NCI-H226 (cell line): ENCODE measurements around the gene ADAMTS18.
"Not testable (repeated sequence)": the region's sequence is repeated elsewhere in the genome, so short reads cannot be mapped to it uniquely, and the experiment has no call there.

ENCODE experiments used
- DNase-seq: peaks from one replicate; pipeline ENCODE4 v3.0.0-alpha.2; 2015

Gene ADAMTS18

DNA sequence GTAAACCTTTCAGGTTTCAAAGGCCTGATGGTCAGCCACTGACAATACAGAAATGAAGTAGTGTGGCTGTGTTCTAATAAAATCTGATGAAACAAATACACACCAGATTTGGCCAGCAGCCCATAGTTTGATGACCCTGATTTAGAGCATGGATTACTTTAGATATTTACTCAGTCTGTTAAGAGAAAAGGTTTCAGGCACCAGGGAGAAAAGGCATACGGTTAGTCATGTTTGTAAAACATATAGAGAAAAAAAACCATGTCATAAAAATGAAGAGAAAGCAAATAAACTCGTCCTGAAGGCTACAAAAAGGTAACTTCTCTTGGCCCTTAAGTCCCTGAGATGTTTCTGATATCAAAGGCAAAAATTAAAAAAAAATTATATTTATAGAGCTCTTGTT lies 112.1 kb downstream of the ADAMTS18 start:
- DNase-seq: no peak

DNA sequence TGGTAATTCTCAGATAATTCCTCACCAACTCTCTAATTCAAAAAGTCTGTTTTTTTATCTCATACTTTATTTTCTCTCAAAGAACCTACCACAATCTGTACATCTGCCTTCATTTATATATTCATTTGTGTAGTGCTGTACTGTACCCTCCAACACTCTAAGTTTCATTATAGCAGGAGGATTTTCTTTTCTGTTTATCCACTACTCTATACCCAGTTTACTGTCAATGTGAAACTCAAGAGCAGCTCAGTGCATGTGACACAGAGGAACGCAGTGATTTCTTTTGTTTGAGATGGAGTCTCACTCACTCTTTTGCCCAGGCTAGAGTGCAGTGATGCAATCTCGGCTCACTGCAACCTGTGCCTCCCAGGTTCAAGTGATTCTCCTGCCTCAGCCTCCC lies 117.8 kb downstream of the ADAMTS18 start:
- no peak for DNase-seq

DNA sequence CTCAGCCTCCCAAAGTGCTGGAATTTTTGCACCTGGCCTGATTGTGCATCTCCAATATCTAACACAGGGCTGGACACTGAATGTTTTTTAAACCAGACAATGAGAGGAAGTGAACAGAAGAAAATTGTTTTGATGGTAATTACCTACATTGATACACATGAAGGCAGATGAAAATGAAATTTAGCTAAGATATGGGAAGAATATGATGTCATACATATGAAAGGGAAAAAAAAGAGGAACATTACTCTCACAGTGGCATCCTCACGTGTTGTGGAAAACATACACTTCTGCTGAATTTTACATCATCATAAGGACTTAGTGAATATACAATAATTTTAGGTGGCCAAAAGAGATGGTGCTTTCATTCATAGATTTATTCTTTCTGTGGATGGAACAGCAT lies 124.0 kb downstream of the ADAMTS18 start:
- no peak for DNase-seq

DNA sequence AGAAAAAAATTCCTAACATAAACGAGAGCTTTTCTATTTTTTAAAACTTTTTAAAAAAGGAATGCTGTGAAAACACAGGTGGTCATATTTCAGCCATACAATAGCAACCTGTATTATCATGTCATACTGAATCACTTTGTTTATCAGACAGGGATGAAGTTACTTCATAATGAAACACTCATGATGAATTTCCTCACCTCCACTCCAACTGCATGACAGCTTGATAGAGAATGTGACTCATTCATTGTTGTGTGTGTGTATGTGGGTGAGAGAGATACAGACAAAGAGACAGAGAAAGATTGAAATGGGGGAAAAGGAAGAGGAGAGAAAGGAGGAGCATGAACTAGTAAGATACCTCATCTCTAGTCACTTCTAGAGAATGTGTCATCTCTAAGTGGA lies 126.7 kb downstream of the ADAMTS18 start:
- DNase-seq: peak; percentile 95

DNA sequence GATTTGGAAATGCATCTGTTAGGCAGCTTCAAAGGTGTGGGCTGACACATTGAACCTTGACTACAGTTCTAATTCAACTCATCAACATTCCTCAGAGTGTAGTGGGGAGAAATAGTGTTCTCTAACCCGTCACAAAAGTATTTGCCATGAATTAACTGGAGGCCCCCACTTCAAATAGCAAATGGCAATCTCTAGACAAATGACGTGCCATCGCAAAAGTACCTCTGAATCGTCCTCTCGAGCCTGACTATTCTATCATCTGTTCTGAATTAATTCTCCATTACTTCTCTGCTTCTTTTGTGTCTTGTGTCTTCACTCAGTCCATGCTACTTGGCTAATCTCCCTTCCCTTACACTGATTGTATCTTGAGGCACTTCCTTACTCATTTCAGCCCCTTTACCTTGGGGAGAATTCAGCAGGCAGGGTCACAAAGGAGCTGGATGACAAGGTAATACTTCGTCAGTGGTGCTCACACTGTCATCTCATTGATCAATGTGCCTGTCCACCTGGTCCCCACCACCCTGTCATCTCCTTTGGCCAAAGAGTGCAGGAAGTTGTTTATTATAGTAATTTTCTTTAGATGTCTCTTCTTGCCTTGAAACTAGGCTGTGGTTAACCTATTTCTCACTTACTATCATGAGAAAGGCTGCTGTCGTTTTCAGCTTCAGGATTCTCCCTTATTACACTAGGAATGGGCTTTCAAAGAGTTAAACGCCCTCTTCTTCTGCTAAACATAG lies 127.2 kb downstream of the ADAMTS18 start:
- no peak for DNase-seq

DNA sequence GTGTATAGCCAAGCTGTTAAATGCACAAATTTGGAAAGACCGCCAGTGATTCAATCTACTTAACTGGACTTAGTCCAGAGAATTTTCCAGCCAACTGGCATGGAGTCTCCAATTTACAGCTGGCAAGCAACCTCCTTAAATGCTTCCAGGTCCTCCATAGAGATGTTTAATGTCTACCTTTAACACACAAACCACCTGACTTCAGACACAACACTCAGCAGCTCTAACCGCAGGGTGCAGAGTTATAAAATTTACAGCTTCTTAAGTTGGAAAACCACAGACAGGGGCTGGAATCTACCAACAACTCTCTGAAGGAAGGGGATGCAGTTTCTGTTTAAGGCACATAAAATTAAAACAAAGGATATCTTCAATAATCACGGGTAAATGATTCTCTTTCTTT lies 128.8 kb downstream of the ADAMTS18 start:
- DNase-seq: no peak

DNA sequence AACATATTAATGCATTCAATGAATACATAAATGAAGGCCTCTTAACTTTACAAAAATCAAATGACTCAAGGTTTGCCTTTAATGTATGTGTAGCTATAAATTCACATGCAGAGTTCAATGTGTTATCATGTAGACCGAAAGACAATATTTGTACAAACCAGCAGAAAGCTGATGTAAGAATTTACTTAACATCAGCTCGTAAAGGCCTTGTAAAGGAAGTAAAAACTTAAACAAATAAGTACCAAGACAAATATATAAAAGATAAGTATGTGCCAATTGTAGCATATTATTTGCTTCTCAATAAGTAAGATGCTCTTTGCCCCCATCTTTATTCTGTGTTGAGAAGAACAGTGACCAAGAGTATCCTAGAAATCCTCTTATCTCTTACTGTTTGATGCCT lies 130.0 kb downstream of the ADAMTS18 start:
- DNase-seq: no peak

DNA sequence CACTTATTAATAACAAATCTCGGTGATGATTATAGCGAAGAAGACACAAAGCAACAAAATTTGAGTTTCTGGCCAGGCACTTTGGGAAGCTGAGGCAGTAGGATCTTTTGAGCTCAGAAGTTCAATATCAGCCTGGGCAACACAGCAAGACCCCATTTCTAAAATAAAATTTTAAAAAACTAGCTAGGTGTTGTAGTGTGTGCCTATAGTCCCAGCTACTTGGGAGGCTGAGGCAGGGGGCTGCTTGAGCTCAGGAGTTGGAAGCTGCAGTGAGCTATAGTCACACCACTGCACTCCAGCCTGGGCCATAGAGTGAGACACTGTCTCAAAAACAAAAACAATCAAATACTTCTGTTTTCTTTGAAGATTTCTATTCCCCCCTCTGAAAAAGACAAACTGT lies 130.7 kb downstream of the ADAMTS18 start:
- no peak for DNase-seq

DNA sequence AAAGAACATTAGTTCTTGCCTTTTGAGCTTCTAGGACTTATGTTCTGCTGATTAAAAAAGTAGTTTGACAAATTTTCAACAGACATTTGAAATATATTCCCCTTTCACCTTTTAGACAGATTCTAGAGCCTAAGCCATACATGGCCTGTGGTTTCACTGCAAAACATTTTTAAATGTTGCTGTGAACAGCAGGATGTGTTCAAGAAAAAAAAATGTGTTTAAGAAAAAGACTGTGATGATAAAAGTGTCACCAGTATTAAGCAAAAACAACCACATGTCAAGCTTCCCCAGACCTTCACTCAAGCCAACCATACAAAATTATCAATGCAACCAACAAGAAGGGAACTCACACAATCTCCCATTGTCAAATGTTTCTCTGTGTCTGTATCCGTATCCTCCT lies 132.2 kb downstream of the ADAMTS18 start:
- DNase-seq: no peak

DNA sequence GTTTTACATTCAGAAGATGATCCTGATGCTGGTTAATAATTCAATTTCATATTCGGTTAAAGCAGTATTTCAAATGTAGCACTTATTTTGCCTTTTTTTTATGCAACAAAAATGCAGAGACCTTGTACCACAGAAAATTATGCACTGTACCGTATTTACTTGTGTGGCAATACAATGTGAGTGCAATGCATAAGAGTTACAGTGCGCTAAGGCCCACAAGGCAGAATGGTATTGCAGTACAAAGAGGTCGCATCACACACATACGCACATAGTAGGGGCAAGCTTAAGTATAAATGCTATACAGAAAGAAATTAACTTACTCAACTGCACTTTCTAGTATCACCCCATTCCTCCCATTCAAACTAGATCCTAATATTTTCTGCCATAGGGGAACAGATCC lies 132.6 kb downstream of the ADAMTS18 start:
- no peak for DNase-seq

DNA sequence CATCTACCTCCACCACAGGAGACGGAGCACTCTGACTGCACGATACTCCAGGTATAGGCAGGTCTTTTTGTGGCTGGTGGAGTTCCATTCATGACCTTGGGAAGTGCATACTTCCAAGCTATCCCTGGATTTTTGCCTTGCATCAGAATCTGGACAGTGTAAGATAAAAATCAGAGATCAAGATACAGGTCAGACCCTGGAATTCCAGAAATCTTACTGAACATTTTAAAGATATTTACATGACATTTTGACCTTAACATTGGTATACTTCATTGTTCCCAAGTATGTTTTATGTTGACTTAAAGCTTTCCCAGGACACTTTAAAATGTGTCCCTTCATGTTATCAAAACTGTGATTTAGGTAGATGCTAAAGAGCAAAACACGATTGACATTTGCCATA lies 134.6 kb downstream of the ADAMTS18 start:
- no peak for DNase-seq

DNA sequence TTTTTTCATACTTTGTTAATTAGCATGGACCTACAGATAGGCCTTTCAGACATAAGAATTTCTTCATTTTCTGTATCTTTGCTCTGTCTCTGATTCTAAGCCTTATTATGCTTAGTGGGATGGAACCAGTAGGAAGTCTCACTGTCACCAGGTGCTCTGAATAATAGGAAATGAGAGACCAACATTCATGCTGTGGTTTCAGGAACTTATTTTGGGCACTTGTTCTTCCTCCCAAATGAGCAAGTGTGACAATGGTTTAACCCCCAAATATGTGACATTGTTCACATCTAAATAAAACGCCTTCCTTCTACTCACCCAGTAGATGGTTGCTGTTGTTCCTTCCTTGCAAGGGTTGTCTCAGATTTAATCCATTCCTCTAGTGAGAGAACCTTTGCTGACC lies 135.4 kb downstream of the ADAMTS18 start:
- DNase-seq: no peak

DNA sequence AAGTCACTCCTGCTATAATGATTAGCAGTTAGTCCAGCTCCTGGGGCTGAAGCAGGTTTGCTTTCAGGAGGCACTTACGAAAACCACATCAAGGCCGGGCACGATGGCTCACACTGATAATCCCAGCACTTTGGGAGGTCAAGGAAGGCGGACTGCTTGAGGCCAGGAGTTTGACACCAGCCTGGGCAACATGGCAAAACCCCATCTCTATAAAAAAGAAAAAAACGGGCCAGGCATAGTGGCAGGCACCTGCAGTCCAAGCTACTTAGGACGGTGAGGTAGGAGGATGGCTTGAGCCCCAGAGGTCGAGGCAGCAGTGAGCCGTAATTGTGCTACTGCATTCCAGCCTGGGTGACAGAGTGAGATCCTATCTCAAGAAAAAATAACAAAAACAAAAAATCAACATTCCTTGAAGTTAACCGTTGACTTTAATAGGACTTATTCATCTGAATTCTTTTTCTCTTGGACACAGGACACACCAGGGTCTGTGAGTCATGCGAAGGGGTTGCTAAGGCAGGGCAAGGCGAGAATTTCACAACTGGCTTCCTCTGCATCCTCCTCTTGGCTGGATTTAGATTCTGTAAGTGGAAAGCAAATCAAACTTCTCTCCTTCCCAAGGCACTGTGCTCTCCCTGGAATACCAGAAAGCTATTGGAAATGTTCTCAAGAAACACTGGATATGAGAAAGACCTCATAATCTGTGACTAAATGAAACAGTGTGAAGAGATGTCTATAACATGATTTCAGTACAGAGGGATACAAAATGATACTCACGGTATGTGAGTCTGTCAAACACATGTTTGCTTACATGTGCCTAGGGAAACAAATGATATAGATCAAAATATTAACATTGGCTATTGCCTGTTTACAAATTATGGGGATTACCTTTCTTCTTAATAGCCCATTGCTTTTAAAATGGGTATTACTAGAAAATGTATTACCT lies 136.1 kb downstream of the ADAMTS18 start:
- peak; percentile 96 for DNase-seq

DNA sequence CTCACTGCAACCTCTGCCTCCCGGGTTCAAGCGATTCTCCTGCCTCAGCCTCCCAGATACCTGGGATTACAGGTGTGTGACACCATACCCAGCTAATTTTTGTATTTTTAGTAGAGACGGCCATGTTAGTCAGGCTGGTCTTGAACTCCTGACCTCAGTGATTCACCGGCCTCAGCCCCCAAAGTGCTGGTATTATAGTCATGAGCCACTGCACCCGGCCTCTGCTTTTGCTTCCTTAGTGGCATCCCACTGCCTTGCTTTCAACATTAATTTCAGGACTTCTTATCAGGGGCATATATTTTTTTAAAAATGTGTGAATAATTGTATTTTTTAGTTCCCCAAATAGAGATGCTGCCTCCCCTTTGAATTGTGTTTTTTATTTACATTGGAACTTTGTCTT lies 136.8 kb downstream of the ADAMTS18 start:
- peak; percentile 54 for DNase-seq

DNA sequence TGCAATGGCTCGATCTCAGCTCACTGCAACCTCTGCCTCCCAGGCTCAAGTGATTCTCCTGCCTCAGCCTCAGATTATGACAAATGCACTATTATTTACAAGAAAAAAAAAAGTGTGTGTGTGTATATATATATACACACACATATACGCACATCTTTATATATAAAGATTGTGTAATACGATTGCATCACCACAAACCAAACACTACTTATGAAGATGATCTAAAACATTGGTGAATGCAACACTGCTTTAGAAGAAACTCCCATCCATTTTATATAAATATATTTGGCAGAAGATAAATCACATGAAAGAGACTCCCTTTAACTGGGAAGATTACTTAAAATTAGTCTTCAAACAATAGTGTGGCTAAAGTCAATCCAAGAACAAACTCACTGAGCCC lies 138.9 kb downstream of the ADAMTS18 start:
- no peak for DNase-seq

DNA sequence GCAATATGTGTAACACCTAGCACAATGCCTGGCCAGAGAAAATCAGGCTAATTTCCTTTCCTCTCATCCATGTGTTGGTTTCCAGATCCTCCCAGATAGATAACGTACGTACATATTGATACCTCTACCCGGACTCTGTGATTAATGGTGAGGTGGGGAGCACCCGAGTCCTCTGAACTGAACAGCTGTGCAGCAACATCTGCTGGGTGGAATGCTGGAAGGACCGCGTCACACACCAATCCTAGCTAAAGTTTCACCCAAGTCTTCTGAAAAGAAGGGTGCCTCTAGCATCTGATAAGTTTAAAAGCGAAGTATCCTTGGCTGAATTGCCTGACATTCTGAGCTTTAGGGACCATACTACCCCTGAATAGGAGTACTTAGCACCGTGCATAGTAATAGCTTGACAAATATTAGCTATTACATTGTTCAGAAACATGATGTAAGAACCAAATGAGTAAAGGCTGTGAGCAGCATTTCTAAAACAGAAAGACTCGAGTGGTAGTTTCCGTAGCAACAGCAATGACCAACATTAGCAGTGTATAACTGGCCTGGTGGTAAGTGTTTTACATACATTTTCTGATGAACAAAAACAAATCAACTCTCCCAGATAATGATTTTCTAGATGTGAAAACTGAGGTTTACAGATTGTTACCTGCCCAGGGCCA lies 144.3 kb downstream of the ADAMTS18 start:
- peak; percentile 12 for DNase-seq

DNA sequence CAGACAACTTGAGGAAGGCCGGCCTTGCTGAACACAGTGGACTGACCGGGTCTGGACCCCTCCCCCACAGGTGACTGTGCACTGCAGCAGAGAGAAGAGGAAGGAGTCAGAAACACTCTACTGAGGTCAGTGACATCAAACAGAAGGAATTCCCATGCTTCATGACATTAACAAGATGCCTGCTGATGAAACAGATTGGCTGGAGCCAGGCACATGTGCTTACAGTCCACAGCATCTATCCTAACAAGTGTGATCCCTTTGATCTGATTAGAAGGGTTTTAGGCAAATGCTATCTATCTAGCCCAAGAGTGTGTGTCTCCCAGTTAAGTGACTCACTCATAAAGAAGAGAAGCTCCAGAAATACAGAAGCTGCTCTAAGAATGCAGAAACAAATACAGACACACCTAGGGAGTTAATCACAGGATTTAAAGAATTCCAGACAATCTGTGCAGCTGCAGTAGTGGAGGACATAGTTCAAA lies 145.5 kb downstream of the ADAMTS18 start:
- peak; percentile 62 for DNase-seq

DNA sequence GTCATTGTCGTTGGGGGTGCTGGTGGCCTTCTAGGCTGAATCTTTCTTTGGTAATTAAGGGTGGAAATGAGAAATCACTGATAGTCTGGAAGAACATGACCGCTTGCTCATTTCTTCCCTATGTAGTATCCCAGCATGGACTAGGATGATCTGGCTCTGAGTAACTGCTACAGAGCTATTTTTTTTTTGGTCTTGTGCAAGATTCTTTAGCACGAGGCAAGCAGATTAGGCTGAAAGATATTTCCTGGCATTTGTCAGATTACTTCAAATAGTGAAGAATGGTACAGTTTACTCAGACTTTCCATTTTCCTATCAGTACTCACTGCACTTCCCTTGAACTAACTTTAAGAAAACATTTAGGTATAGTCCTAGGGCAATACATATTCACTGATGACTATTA lies 146.6 kb downstream of the ADAMTS18 start:
- DNase-seq: peak; percentile 91

DNA sequence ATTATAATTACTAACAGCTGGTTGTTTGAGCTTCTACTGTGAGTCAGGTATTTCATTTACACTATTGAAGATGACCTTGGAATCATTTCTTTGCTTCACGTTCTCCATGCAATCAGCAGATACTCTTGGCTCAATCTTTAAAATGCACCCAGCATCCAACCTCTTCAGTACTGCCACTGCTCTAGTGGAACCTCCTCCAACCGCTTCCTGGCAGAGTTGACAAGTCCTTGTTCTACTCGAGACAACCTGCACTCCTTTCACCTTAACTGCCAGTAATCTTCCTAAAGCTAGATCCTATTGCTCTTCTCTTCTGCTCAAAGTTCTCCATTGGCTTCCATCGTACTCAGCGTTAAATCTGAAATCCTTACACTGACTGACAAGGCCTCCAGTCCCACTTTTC lies 149.2 kb downstream of the ADAMTS18 start:
- DNase-seq: no peak

DNA sequence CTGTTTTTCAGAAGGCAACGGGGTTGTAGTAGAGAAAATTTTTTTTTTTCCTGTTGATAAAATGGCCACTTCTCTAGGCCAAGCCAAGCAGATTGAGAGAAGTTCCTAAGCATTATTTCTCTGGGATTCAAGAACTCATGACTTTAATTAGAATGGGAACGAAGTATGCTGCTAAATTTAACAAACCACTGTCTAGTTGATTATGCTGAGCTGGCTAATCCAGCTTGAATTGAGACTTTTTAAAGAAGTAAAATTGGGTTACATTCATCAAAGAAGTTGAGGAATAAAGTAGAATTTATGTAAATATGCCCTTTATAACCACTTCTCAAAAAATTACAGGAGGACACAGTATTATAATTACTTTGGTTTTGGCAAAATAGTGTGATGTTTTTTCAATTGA lies 152.5 kb downstream of the ADAMTS18 start:
- DNase-seq: no peak

DNA sequence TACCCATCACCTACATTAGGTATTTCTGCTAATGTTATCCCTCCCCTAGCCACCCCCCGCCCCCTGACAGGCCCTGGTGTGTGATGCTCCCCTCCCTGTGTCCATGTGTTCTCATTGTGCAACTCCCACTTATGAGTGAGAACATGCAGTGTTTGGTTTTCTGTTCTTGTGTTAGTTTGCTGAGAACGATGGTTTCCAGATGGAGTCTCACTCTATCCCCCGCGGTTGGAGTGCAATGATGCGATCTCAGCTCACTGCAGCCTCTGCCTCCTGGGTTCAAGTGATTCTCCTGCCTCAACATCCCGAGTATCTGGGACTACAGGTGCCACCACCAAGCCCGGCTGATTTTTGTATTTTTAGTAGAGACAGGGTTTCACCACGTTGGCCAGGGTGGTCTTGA lies 155.5 kb downstream of the ADAMTS18 start:
- DNase-seq: not testable (repeated sequence)

DNA sequence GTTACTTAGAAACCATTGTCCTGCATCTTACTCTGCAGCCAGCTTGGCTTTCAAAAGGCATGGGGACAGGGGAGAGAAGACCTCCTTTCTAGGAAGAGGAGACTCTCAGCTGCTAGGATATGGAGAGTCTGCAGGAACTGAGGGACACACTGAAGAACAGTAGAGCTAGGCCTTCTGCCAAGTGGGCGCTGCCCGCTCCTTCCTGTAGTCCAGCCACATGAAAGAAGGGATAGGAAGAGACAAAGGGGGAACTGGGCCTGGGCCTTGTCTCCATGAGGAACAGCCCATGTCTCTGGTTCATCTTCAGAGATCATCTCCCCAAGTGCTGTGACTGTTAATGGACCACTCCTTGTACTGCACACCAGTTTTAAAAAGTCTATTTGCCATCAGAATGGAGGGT lies 157.3 kb downstream of the ADAMTS18 start:
- no peak for DNase-seq

DNA sequence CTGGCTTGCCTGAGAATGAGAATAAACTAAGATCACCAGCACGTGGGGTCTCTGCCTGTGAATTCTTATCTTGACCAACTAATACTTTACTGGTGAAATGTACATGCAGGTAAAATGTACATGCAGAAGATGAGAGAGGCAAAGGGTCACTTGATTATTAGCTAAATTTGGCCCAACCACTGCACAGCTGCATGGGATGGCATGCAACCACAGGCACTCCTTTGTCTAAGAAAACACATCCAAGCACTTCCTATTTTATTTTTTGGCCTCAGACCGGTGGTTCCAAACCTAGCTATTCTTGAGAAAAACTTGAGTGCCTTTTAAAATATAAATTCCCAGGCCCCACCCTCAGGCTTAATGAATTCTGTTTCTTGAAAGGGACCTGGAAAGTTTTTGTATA lies 157.7 kb downstream of the ADAMTS18 start:
- DNase-seq: no peak

DNA sequence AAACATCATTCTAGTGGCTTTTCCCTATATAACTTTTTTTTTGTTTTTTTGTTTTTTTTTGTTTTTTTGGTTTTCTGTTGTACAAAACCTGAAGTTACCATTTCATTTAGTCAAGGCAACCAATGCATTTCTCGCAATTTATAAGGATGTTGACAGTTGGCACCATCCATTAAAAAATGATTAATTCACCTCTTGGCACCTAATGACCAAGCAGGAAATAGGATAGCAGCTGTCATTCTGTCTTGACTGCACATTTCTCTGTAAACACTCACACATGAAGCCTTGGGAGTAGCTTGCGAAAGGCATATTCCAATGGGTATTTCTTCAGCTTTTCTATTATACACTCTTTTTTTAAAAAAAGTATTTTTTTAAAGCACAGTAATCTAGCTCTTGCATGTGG lies 158.2 kb downstream of the ADAMTS18 start:
- no peak for DNase-seq
